HG03460 (cell line): Measurements from ENCODE around the gene CLIP1.

Experiments used
- ATAC-seq: cut with Tn5 transposase; IDR thresholded peaks from one replicate; pipeline ENCODE4 v1.9.1; 2021; ENCODE audit not compliant: unreplicated experiment

The CLIP1 gene

DNA sequence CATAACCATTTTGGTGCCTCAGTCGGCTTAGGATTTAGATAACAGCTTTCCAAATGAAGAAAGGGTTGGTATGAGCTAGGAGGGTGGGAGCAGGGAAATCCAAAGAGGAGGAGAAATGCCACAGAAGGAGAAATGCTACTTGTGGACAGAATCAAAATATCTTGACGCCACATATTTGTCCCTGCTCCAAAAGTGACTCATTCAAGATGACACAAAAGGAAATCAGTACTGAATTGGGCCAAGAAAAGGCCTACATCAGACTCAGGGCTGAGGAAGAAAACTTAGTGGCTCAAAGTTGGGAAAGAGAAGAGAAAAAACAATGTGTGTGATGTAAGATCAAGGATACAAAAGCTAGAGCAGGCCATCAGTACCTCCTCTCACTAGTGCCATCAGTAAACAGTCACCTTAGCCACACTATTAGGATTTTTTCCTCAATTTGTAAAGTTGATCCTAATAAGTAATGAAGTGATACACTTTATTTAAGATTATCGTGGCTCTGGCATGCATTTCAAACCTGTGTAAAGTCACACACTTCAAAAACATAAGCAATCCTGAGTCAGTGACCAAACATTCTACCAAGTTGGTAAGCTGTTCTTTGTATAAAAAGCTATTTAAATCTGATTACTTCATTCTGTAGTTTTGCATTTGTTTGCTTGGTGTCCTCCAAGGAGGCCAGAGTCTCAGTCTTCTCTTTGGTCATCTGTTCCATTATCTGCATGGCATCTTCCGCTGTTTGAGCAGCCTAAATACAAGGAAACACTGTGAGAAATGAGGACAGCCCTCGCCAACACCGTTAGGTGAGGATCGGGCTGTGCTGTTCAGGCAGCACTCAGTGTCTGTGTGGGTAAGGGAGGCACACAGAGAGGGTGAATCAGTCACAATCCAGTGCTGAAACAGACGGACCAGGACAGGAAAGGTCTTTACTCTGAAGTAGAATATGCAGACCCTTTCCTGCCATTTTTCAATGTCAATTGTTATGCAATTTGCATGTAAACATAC is 103.6 kb downstream of the CLIP1 start:
- no peak for ATAC-seq

DNA sequence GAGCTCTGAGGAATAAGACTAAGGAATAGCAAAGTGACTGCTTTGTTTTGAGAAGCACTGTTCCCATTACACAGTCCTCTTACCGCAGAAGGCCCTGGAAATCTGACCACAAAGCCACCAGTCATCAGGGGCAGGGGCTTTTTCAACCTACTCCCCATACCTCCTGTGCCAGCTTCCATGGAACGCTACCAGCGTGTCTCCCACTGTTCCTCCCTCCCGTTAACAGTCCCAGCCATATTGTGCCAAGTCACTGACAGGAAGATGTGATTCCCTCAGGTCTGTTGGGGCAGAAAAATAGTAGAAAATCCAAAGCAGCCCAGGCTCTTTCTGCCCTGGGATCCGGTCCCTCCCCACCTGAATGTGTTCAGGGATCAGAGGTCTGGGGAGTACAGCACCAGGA is 109.5 kb downstream of the CLIP1 start:
- ATAC-seq, result no peak

DNA sequence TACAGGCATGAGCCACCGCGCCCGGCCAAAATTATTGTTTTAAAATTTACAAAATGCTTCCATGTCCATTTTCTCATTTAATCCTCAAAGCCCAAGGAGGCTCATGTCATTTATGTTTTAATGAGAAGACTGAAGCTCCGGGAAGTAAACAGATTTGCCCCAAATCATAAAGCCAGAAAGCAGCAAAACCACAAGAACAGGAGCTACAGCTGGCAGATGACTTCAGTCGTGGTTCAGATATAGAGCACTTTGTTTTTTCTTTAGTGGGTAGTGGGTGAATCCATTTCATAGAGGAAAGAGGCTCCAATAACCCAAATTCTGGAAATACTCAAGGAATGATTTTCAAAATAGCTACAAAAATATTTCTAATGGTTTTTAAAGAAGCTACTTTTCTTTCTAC is 110.8 kb downstream of the CLIP1 start:
- ATAC-seq, result no peak

DNA sequence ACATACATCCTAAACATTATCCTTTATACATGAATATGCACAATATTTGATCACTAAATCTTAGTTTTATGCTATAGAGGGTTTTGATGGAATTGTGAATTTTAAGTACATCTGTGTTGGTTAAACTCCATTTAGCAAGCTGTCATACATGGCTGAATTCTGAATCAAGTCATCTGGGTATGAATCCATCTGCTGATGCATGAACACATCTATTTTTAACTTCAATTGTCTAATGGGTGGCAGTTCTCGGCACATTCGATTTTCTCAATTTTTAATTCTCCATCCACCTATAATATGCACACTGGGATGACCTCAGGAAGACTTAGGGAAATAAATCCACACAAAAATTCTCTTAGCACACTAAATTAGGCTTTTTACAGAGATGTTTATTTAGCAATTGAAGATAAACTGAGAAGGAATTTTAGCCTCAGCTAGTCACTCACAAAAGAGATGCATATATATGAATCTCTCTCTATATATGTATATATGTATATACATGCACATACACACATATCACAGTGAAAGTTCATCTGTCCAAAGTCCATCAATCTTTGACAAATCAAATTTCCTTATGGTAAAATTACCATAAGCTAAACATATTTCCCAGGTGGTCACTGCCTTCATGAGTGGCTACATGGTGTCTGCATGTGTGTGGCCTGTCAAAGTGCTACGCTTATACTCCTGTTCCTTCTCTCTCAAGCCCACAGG is 111.7 kb downstream of the CLIP1 start:
- ATAC-seq, result no peak

GRCh38 chr12:122309564-122310121 is 112.8 kb downstream of the CLIP1 start:
- no peak for ATAC-seq

GRCh38 chr12:122308811-122309210 is 113.7 kb downstream of the CLIP1 start:
- no peak for ATAC-seq

GRCh38 chr12:122306407-122306806 is 116.1 kb downstream of the CLIP1 start:
- ATAC-seq, result no peak

- ATAC-seq, result no peak
Observed at GRCh38 chr12:122304924-122305323, 117.5 kb downstream of the CLIP1 start.

GRCh38 chr12:122303068-122303467 is 119.4 kb downstream of the CLIP1 start:
- ATAC-seq, result no peak

DNA sequence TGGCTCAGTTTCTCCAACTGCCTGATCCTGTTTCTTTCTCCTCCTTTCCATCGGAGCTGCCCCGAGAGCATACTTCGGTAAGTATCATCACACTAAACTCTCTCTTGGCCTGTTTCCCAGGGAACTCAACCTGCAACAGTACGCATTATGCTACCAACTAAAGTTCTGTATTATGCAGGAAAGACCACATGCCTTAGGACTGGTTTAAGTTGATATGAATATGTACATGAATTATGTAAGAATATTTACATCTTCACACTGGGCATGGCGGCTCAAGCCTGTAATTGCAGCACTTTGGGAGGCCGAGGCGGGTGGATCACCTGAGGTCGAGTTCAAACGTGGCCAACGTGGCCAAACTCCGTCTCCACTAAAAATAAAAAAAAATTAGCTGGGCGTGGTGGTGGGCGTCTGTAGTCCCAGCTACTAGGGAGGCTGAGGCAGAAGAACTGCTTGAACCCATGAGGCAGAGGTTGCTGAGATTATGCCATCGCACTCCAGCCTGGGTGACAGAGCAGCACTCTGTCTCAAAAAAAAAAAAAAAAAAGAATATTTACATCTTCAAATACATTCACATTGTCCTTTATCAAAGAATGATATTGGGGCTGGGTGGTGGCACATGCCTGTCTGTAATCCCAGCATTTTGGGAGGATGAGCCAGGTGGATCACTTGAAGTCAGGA is 124.3 kb downstream of the CLIP1 start:
- ATAC-seq, result no peak

DNA sequence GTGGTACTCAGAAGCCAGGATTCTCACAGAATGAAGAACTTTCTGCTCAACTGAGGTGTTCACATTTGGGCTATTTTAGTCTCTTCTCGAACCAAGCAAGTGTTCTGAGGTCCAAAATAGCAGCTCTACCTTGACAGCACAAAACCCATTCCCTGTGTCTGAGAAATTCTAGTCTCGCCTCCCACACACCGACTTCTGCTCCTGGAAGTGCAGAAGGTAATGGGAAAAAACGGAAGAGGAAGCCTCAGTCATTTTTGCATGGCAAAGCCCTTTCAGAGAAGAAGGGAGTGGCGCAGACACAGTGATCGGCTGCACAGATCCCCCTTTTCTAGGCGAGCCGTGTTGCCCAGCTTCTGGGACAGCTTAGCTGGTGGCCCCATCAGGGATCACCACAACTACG is 125.0 kb downstream of the CLIP1 start:
- no peak for ATAC-seq

DNA sequence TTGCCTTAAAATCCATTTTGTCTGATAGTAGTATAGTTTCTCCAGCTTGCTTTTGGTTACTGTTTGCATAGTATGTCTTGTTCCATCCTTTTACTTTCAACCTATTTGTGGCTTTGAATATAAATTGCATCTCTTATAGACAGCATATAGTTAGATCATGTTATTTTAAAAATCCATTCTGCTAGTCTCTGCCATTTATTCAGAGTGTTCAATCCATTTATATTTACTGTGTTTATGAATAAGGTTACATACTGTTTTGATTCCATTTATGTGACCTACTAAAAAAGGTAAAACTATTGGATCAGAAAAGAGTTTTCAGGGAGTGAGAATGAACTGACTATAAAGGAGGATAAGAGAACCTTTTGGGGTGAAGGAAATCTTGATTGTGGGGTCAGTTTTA is 126.6 kb downstream of the CLIP1 start:
- ATAC-seq, result no peak

- ATAC-seq, result peak; percentile 79
Observed at GRCh38 chr12:122293081-122293480, 129.4 kb downstream of the CLIP1 start.

- ATAC-seq, result no peak
Observed at GRCh38 chr12:122291431-122291830, 131.0 kb downstream of the CLIP1 start.

- no peak for ATAC-seq
Observed at GRCh38 chr12:122283680-122284079, 138.8 kb downstream of the CLIP1 start.

DNA sequence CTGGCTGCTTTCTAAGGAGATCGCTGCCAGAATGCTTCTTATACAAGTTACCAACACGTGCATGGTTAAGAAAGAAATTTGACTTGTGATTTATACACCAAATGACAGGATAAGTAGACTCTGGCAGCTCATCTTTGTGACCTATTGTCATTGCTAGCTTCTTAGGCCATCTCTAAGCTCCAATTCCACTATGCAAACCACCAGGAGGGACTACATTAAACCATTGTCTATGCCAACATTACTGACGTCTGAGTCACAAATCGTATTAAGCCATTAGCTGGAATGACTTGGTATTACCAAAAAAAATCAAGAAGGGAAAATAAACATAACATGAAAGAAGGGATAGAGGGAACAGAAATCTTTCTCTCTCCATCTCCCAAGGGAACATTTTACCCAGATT is 140.4 kb downstream of the CLIP1 start:
- no peak for ATAC-seq

DNA sequence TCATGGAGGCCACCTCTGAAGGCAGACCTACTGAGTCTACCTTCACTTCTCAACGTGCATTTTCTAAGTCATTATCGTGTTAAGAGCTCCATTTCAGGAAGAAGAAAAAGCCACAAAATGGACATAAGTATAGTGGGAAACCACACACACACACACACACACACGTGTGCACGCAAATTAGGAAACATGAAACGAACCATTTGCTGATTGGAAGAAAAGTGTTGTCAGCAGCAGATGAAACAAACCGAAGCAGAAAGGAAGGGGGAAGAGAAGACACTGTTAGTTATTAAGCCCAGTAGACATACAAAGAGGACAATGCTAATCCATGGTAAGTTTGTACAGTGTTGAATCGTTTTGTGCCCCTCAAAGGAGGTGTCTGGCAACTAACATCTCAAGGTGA is 146.2 kb downstream of the CLIP1 start:
- no peak for ATAC-seq

GRCh38 chr12:122275459-122275858 is 147.0 kb downstream of the CLIP1 start:
- no peak for ATAC-seq

GRCh38 chr12:122266230-122266901 is 156.1 kb downstream of the CLIP1 start, which contains the start of gene VPS33A:
Gene VPS33A (minus strand): TSS chr12:122266494. CDS start chr12:122266408, 86 bp downstream.
- peak; percentile 85 for ATAC-seq

GRCh38 chr12:122265886-122266229 is 156.6 kb downstream of the CLIP1 start:
- ATAC-seq, result peak; percentile 29

DNA sequence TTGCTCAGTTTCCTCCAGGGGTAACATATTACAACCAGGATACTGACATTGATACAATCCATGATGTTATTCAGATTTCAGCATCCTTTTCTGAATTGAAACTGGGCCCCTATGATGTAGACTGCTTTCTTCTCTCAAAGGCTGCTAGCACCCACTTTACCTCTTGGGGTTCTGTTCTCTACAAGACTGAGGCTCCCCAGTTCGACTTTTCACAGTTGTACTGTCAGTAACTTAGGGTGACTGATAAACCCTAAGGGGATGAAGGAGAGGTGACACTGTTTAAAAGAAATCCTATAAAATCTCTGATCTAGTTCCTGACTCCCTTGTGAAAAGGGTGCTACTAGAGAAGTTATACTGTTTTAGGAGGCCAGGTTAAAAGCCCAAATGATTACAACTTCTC is 157.0 kb downstream of the CLIP1 start:
- no peak for ATAC-seq
